ENCODE measurements around the gene USP5. TPM values are rescaled to one million over a fixed set of nuclear protein-coding genes. Genes with fewer than 3 reads are reported as not detected.
A peak's percentile ranks its signal among the peaks of the same experiment; 100 is the strongest.

USP5 gene
- total and polyA plus RNA-seq, 2 of the 8 experiments (the other 6 are each of a cell fraction or from before 2014, with no cell fraction given) = 66.5 to 148 TPM

DNA sequence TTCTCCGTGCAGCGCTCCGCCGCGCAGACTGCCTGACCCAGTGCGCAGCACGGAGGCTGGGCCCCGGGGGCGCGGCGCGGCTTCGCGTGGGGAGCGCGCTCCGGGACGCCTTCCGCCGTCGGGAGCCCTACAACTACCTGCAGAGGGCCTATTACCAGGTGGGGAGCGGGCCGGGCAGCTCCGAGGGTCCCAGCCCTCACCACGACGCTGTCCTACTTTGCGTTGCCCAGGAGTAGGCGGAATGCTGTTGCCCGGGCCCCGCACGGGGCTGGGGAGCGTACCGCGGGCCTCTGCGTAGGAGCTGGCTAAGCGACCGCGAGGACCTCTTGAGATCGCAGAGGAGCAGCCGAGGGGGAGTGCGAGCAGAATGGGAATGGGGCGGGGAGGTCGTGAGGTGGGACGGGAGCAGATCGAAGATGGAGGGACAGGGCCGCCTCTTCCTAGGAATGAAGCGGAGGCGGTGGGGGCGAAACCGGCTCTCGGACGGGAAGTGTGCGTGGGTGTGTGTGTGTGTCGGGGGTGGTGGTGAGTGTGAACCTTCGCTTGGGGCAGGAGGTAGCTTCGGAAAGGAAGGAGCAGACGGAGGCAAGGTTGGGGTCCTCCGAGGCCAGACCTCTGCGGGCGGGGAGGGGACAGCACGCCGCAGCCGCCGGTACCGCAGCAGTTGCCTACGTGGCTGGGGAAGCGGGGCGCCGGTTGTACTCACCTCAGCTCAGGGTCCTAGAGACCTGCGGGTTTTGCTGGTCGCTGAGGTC is 23.0 kb upstream of the USP5 start:
- H3K9ac ChIP-seq (replicated peaks in 1 of 4; ENCODE audit: extremely low read depth in 1 of 4, low read depth in 3 of 4, low read length in 3 of 4) = peak overlapping the region; percentile 66 to 84 (median 80)
- peak overlapping the region; percentile 93 for H3K18ac ChIP-seq (ENCODE audit: extremely low read depth, low read length)
- peak overlapping the region; percentile 70; the same call in 1 of the 2 replicates for H2BK12ac ChIP-seq (ENCODE audit: low read depth, low read length)
- no peak overlapping the region for H2BK20ac ChIP-seq (ENCODE audit: low read length)
- no peak overlapping the region for H2BK120ac ChIP-seq (replicated peaks; ENCODE audit: low read depth, low read length)
- H4K8ac ChIP-seq (ENCODE audit: extremely low read depth, insufficient read depth, low read length) = peak overlapping the region; percentile 65; the same call in 1 of the 2 replicates
- H3K23ac ChIP-seq (ENCODE audit: insufficient read length) = no peak overlapping the region
- DNase-seq (ENCODE audit: low read depth in 1 of 2, low spot score in 2 of 2) = peak in 1 of 2 experiments; percentile 81
- H3K27me3 ChIP-seq (replicated peaks in 1 of 4; ENCODE audit: control insufficient read depth in 3 of 4, extremely low read depth in 1 of 4, insufficient read depth in 3 of 4, low read length in 3 of 4) = peaks cover 0 to 9% (median 6%) of the 10 kb centered on the region in 4 experiments; a peak in 5 of 7 replicates
- H3K79me2 ChIP-seq (ENCODE audit: control insufficient read depth in 1 of 2, insufficient read depth in 2 of 2, low read length in 2 of 2) = peaks cover 0 to 9% of the 10 kb centered on the region in 2 experiments; a peak in 1 of 4 replicates
- no peaks in the 10 kb centered on the region for H3K9me3 ChIP-seq (ENCODE audit: insufficient read depth in 2 of 2, low read depth in 1 of 2, low read length in 1 of 2)
- peak overlapping the region; percentile 54 for H3K4ac ChIP-seq (replicated peaks; ENCODE audit: insufficient read length, low read depth, low read length)
- no peak overlapping the region for H2AK5ac ChIP-seq (ENCODE audit: low read depth, low read length)
- H4K5ac ChIP-seq (ENCODE audit: insufficient read length, low read depth, low read length) = peak overlapping the region; percentile 86
- peaks cover 17% of the 10 kb centered on the region for H3K23me2 ChIP-seq (ENCODE audit: low read depth, low read length)
- 2% methylated on average over 60 of the region's 71 CpGs; no CpG with 5 or more reads in 1 of the 2 experiments for WGBS, 2 experiments (ENCODE audit: extremely low coverage in 1 of 2, insufficient coverage in 1 of 2, insufficient read length in 1 of 2, insufficient replicate concordance in 2 of 2, low coverage in 1 of 2, low lambda C conversion rate in 2 of 2, missing lambda C conversion rate in 1 of 2)
- H2BK15ac ChIP-seq (ENCODE audit: low read length) = 0 out of 2 replicates have a peak overlapping the region, but pooled peaks have one; percentile 72
- ChIA-PET POLR2A (ENCODE audit: partially characterized antibody) (interaction anchor here (0.5 to 27.1 kb wide), 23 partner anchors 10 to 327 kb away, joined by 3 to 388 read pairs (median 4); partner anchors contain the start of genes CDCA3, ENO2, GNB3 and LAG3), CTCF (ENCODE audit: partially characterized antibody) (interaction anchor here (0.6 to 23.7 kb wide), 14 partner anchors 10 to 225 kb away, joined by 3 to 532 read pairs (median 3); partner anchors contain the start of genes CD4, CDCA3, GNB3 and LAG3)
- no peak for FAIRE-seq
- H3K79me1 ChIP-seq (ENCODE audit: low read depth, low read length) = peaks cover 4% of the 10 kb centered on the region
- H2BK5ac ChIP-seq (ENCODE audit: low read depth, low read length) = peak overlapping the region; percentile 79; the same call in 1 of the 2 replicates
- H3K4me1 ChIP-seq (replicated peaks in 1 of 4; ENCODE audit: control insufficient read depth in 3 of 4, insufficient read depth in 4 of 4, low read length in 3 of 4) = peaks cover 4 to 25% (median 17%) of the 10 kb centered on the region in 4 experiments
- peak overlapping the region; percentile 90 for H4K91ac ChIP-seq (replicated peaks; ENCODE audit: insufficient read length, low read length)
- peak overlapping the region; percentile 77 to 99 for H3K4me2 ChIP-seq (ENCODE audit: insufficient read depth in 1 of 2, low read depth in 2 of 2, low read length in 2 of 2)
- H3K4me3 ChIP-seq (ENCODE audit: extremely low read depth in 1 of 4, insufficient read depth in 2 of 4, low read depth in 3 of 4, low read length in 4 of 4) = peak overlapping the region; percentile 88 to 94 (median 90)
- H3K36me3 ChIP-seq (ENCODE audit: control insufficient read depth in 2 of 4, insufficient read depth in 4 of 4, low read length in 3 of 4) = peaks cover 12 to 28% (median 25%) of the 10 kb centered on the region in 4 experiments; a peak in 6 of 8 replicates
- H2AFZ ChIP-seq (ENCODE audit: low read length) = no peak overlapping the region
- peaks cover 0 to 6% of the 10 kb centered on the region in 2 experiments for H4K20me1 ChIP-seq (replicated peaks in 1 of 2; ENCODE audit: control insufficient read depth in 1 of 2, insufficient read depth in 2 of 2, low read length in 2 of 2)
- H3K14ac ChIP-seq (ENCODE audit: insufficient read length) = no peak overlapping the region
- H3K27ac ChIP-seq (ENCODE audit: low read depth, low read length) = peak overlapping the region; percentile 59; the same call in 1 of the 2 replicates
- peak overlapping the region; percentile 84 for H3K56ac ChIP-seq (replicated peaks; ENCODE audit: insufficient read length, low read depth, low read length)
- TF ChIP-seq HDAC2 (IDR thresholded peaks at IDR 0.05; ENCODE audit: borderline replicate concordance in 1 of 2, low read depth in 2 of 2, low read length in 2 of 2) (no peak), SAP30 (IDR thresholded peaks at IDR 0.05; ENCODE audit: insufficient read depth, insufficient replicate concordance, low read length) (peak; percentile 57), ASH2L (IDR thresholded peaks at IDR 0.05; ENCODE audit: low read length) (peak; percentile 86), CREB1 (IDR thresholded peaks at IDR 0.05) (peak; percentile 72), KDM4A (IDR thresholded peaks at IDR 0.05; ENCODE audit: low read depth, low read length, severe bottlenecking) (peak; percentile 79), FOSL1 (IDR thresholded peaks at IDR 0.05; ENCODE audit: insufficient read depth, low read depth, low read length) (peak; percentile 93), TBP (IDR thresholded peaks at IDR 0.05; ENCODE audit: low read depth, low read length) (peak; percentile 62; the same call in 1 of the 2 replicates), POLR2A (IDR thresholded peaks at IDR 0.05; ENCODE audit: control extremely low read depth in 1 of 2, low read depth in 2 of 2, low read length in 2 of 2) (peak in 1 of 2 experiments; percentile 78; a peak in 2 of 3 replicates), SIRT6 (IDR thresholded peaks at IDR 0.05; ENCODE audit: low read length) (no peak), SP2 (IDR thresholded peaks at IDR 0.05; ENCODE audit: low read length) (no peak), SP4 (IDR thresholded peaks at IDR 0.05; ENCODE audit: low read length) (0 out of 2 replicates have a peak, but pooled peaks have one; percentile 18)

Data from H1 (cell line).